GM10266 (cell line): ENCODE results near the gene ERBIN.

ENCODE experiments used
- DNase-seq: peaks from one replicate; pipeline ENCODE4 v3.0.0; 2012; ENCODE audit errors: extremely low spot score
- TF ChIP-seq, protein P1 (sequence below): IDR thresholded peaks from 2 replicates; pipeline ENCODE4 v1.5.1; 2012; ENCODE audit warnings: mild to moderate bottlenecking, low read depth; ENCODE audit not compliant: control insufficient read depth, insufficient read depth; ENCODE audit errors: missing control alignments

ERBIN gene

DNA sequence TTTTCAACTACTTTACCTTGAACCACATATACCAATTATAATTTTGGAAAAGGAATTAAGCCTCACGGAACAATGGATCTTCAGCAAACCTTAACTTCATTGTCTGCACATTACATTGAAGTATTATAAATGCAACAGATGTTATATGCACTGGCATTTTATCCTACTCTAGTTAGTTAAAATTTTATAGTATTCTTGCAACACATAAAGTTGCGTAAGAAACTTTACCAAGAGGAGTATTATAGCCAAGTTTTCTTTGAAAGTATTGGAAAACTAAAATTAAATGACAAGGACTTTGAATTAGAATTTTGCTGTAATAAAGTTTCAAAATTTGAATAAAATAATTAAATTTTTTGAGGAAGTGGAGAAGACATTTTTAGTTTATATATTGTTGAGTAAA lies 154.3 kb downstream of the ERBIN start:
- DNase-seq = no peak
- TF ChIP-seq, protein P1, sequence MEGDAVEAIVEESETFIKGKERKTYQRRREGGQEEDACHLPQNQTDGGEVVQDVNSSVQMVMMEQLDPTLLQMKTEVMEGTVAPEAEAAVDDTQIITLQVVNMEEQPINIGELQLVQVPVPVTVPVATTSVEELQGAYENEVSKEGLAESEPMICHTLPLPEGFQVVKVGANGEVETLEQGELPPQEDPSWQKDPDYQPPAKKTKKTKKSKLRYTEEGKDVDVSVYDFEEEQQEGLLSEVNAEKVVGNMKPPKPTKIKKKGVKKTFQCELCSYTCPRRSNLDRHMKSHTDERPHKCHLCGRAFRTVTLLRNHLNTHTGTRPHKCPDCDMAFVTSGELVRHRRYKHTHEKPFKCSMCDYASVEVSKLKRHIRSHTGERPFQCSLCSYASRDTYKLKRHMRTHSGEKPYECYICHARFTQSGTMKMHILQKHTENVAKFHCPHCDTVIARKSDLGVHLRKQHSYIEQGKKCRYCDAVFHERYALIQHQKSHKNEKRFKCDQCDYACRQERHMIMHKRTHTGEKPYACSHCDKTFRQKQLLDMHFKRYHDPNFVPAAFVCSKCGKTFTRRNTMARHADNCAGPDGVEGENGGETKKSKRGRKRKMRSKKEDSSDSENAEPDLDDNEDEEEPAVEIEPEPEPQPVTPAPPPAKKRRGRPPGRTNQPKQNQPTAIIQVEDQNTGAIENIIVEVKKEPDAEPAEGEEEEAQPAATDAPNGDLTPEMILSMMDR = no peak

DNA sequence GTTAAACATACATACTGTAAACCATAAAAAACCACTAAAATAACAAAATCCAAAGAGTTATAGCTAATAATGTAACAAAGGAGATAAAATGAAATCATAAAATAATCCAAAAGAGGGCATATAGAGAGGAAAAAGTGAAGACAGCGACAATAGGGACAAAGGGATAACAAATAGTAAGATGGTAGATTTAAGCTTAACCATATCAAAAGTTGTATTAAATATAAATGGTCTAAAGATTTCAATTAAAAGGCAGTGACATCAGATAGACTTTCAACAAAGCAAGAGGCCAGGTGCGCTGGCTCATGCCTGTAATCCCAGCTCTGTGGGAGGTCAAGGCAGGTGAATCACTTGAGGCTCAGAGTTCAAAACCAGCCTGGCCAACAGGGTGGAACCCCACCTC lies 163.0 kb downstream of the ERBIN start:
- no peak for DNase-seq
- TF ChIP-seq, protein P1 = no peak

DNA sequence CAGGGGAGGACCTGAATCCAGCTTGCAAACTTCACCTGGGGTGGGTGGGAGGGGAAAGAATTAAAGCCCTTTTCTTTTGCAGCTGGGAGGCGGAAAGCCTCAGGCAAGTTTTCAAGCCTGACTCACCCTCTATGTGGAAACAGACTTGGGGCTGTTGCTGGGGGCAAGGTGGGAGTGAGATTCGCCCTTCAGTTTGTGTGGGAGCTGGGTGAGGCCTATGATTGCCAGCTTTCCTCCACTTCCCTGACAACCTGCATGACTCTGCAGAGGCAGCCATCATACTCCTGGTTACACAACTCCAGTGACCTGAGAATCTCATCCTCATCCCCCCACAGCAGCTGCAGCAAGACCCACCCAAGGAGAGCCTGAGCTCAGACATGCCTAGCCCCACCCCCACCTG lies 174.5 kb downstream of the ERBIN start:
- DNase-seq = no peak
- TF ChIP-seq, protein P1 = no peak

DNA sequence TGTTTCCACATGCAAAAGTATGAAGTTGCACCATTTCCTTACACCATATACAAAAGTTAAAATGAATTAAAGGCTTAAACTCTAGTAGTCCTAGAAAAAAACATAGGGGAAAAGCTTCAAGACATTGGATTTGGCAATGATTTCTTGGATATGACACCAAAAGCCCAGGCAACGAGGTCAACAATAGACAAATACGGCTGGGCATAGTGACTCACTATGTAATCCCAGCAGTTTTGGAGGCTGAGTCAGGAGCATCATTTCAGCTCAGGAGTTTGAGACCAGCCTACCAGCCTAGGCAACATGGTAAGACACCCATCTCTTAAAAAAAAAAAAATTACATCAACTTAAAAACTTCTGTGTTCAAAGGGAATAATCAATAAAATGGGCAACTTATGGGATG lies 186.8 kb downstream of the ERBIN start:
- no peak for DNase-seq

DNA sequence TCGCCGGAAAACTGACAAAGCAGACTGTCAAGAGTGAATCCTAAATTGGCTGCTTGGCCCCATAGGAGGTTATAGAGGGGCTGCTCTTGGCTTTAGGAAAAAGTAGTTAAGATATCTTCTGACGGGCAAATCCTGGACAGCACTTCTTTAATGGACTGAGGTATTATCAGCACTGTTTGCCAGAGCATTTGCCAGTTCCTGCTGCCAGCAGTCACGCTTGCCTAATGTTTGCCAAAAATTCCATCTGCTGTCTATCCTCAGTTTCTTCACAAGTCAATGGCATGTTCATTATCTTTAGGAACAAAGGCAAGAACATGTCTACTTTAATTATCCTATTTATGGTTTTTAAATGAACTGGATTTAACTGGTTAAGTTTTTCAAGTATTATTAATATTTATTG lies 191.9 kb downstream of the ERBIN start:
- TF ChIP-seq, protein P1 = no peak
- DNase-seq = no peak

More for the DNA sequence above, 186.8 kb downstream of the ERBIN start:
- TF ChIP-seq, protein P1 = no peak

GRCh38 chr5:66122379-66123034 lies 196.1 kb downstream of the ERBIN start:
- TF ChIP-seq, protein P1 = no peak
- DNase-seq = no peak

DNA sequence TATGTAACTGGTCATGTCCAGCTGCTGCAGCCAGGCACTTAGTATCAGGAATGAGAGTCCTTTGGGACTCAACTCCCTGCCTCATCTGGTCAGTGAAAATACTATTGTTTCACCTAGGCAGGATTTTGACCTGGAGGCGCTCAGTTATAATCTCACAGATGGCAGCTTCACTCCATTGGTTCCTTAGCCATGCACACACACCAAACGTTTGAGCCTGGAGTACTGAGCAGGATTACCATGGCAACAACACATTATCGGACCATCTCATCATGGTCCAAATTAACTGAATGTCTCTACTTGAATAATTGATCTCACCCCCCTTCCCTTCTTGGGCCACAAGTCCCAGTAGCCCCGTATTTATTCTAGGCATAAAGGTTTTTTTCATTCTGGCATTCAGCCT lies 202.8 kb downstream of the ERBIN start:
- DNase-seq = no peak
- TF ChIP-seq, protein P1 = no peak
